ENCODE results near the gene HS3ST1.

DNA sequence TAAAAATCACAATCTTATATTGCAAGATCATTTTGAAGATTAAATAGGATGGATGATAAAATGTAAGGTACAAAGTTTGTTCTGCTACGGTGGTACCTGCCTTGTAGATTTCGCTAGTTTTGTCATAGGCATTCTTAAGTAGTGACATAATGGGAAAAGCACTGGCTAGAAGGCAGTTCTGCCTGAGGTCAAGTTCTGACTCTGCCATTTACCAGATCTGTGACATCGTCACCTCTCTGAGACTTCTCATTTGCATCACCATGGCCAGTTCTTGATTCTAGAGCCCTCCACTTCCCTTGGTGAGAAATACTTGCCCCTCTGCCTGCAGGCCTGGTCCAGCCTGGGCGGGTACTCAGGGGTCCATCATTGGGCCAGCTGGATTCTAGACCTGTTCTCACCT, 85.2 kb downstream of the HS3ST1 start:
- TF ChIP-seq, protein P1, sequence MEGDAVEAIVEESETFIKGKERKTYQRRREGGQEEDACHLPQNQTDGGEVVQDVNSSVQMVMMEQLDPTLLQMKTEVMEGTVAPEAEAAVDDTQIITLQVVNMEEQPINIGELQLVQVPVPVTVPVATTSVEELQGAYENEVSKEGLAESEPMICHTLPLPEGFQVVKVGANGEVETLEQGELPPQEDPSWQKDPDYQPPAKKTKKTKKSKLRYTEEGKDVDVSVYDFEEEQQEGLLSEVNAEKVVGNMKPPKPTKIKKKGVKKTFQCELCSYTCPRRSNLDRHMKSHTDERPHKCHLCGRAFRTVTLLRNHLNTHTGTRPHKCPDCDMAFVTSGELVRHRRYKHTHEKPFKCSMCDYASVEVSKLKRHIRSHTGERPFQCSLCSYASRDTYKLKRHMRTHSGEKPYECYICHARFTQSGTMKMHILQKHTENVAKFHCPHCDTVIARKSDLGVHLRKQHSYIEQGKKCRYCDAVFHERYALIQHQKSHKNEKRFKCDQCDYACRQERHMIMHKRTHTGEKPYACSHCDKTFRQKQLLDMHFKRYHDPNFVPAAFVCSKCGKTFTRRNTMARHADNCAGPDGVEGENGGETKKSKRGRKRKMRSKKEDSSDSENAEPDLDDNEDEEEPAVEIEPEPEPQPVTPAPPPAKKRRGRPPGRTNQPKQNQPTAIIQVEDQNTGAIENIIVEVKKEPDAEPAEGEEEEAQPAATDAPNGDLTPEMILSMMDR (IDR thresholded peaks at IDR 0.05; ENCODE audit: low read depth, low read length, poor library complexity, severe bottlenecking), result no peak
- TF ChIP-seq EZH2phosphoT487 (IDR thresholded peaks at IDR 0.05; ENCODE audit: borderline replicate concordance, low read length), result no peak

Data from DOHH2 (cell line).